Measurements from ENCODE around the gene GMPR2.
"Not testable (repeated sequence)": the region's sequence is repeated elsewhere in the genome, so short reads cannot be mapped to it uniquely, and the experiment has no call there.

GMPR2 gene

GRCh38 chr14:24198814-24199524 is 33.8 kb upstream of the GMPR2 start:
- H3K4me3 ChIP-seq (ENCODE audit: low read depth, low read length) = no peak overlapping the region

GRCh38 chr14:24202538-24202937 is 30.2 kb upstream of the GMPR2 start:
- not testable (repeated sequence) for H3K4me3 ChIP-seq (ENCODE audit: low read depth, low read length); DNase-seq (ENCODE audit: low read depth)

More at GRCh38 chr14:24198814-24199524, 33.8 kb upstream of the GMPR2 start:
- TF ChIP-seq CTCF (conservative IDR thresholded peaks at IDR 0.05; ENCODE audit: low read depth, low read length) = no peak
- DNase-seq (ENCODE audit: low read depth) = no peak

- not testable (repeated sequence) for DNase-seq (ENCODE audit: low read depth); H3K4me3 ChIP-seq (ENCODE audit: low read depth, low read length)
Observed at GRCh38 chr14:24203249-24203886, 29.4 kb upstream of the GMPR2 start.

- no peak for DNase-seq (ENCODE audit: low read depth)
- no peak for TF ChIP-seq CTCF (conservative IDR thresholded peaks at IDR 0.05; ENCODE audit: low read depth, low read length)
- H3K4me3 ChIP-seq (ENCODE audit: low read depth, low read length) = no peak overlapping the region
Observed at GRCh38 chr14:24204163-24205146, 28.3 kb upstream of the GMPR2 start.

- DNase-seq (ENCODE audit: low read depth) = no peak
- no peak overlapping the region for H3K4me3 ChIP-seq (ENCODE audit: low read depth, low read length)
- TF ChIP-seq CTCF (conservative IDR thresholded peaks at IDR 0.05; ENCODE audit: low read depth, low read length) = no peak
Observed at GRCh38 chr14:24206260-24207103, 26.2 kb upstream of the GMPR2 start.

- DNase-seq (ENCODE audit: low read depth) = no peak
- no peak for TF ChIP-seq CTCF (conservative IDR thresholded peaks at IDR 0.05; ENCODE audit: low read depth, low read length)
- no peak overlapping the region for H3K4me3 ChIP-seq (ENCODE audit: low read depth, low read length)
Observed at GRCh38 chr14:24207104-24207551, 25.6 kb upstream of the GMPR2 start.

- DNase-seq (ENCODE audit: low read depth) = no peak
Observed at GRCh38 chr14:24207625-24208024, 25.1 kb upstream of the GMPR2 start.

More at GRCh38 chr14:24207625-24208024, 25.1 kb upstream of the GMPR2 start:
- no peak overlapping the region for H3K4me3 ChIP-seq (ENCODE audit: low read depth, low read length)
- no peak for TF ChIP-seq CTCF (conservative IDR thresholded peaks at IDR 0.05; ENCODE audit: low read depth, low read length)

Measured in choroid plexus epithelial cell (primary cell).